Endothelial cell (in vitro differentiated cells): ENCODE data around the gene PRAC1. TPM values are rescaled to one million over a fixed set of nuclear protein-coding genes. Genes with fewer than 3 reads are reported as not detected.
"Not testable (repeated sequence)": the region's sequence is repeated elsewhere in the genome, so short reads cannot be mapped to it uniquely, and the experiment has no call there.

Source experiments
- DNase-seq: peaks from one replicate; pipeline ENCODE4 v3.0.0; 2021; ENCODE audit warnings: low spot score
- H3K27ac Mint-ChIP-seq: one replicate; pipeline ENCODE4 v1.8.0; 2021; ENCODE audit warnings: mixed read lengths, inconsistent platforms; ENCODE audit not compliant: unreplicated experiment
- H3K27me3 Mint-ChIP-seq: one replicate; pipeline ENCODE4 v1.8.0; 2021; ENCODE audit warnings: mild to moderate bottlenecking, moderate library complexity, mixed read lengths, inconsistent platforms; ENCODE audit not compliant: unreplicated experiment
- H3K36me3 Mint-ChIP-seq: one replicate; pipeline ENCODE4 v1.8.0; 2021; ENCODE audit warnings: mild to moderate bottlenecking, low read depth, mixed read lengths, inconsistent platforms; ENCODE audit not compliant: unreplicated experiment
- H3K4me1 Mint-ChIP-seq: one replicate; pipeline ENCODE4 v1.8.0; 2021; ENCODE audit warnings: mild to moderate bottlenecking, mixed read lengths, inconsistent platforms; ENCODE audit not compliant: unreplicated experiment
- H3K4me3 Mint-ChIP-seq: one replicate; pipeline ENCODE4 v1.8.0; 2021; ENCODE audit warnings: mild to moderate bottlenecking, mixed read lengths, inconsistent platforms; ENCODE audit not compliant: unreplicated experiment
- H3K9me3 Mint-ChIP-seq: one replicate; pipeline ENCODE4 v1.8.0; 2021; ENCODE audit warnings: mixed read lengths, inconsistent platforms; ENCODE audit not compliant: unreplicated experiment
- total RNA-seq: library from RNA; stranded (reverse); fragmentation: NEBNext Ultra II Directional; extraction: Animal tissue kit (Norgen Biotek cat#: 25700); gene quantifications from one replicate; pipeline ENCODE4 v1.2.1, GENCODE V29; 2021; ENCODE audit not compliant: unreplicated experiment
- TF ChIP-seq, protein P1 (sequence below): fragments of 200-600 bp; sonication (generic); IDR thresholded peaks from one replicate; pipeline ENCODE4 v1.5.0; 2021; ENCODE audit warnings: antibody characterized with exemption; ENCODE audit not compliant: unreplicated experiment

PRAC1 gene
- total RNA-seq, 1 donor from 2014 or later: not detected

DNA sequence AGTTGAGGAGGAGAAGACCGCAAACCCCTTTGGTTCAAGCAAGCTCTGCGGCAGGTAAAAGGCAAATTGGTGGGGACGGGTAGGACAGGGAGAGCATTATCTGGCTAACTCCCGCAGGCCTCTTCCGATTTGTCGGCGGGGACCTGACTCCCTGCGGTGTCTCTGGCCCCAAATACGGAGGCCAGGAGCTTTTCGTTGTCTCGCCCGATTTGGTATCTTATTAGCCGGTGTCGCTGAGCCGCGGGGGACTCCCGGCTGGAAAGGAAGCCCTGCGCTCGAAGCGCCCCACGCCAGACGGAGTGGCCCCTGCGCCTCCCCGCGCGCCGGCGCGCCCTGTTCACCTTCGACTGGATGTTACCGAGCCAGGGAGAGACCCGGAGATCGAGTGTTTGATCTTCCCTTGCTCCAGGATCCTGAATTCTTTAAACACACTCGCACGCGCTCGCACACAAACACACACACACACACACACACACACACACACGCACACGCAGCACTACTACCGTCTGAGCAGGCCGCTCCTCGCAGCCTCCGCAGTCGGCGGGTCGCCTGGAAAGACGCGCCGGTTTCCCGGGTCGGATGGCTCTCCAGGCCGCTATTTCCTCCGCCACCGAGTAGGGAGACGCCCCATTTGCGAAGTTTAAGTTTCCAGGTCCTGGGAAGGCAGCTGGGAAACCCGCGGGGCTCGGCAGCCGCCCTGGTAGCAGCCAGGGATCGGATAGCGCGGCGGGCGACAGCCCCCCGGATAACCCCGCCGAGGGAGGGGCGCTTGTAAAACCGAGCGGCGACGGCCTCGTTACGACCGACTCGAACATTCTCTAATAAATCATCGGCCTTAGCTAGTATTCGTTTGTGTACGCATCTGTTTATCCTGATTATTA lies 3.3 kb downstream of the PRAC1 start:
- DNase-seq: no peak
- H3K4me1 Mint-ChIP-seq: peaks cover 23% of the 10 kb centered on the region

DNA sequence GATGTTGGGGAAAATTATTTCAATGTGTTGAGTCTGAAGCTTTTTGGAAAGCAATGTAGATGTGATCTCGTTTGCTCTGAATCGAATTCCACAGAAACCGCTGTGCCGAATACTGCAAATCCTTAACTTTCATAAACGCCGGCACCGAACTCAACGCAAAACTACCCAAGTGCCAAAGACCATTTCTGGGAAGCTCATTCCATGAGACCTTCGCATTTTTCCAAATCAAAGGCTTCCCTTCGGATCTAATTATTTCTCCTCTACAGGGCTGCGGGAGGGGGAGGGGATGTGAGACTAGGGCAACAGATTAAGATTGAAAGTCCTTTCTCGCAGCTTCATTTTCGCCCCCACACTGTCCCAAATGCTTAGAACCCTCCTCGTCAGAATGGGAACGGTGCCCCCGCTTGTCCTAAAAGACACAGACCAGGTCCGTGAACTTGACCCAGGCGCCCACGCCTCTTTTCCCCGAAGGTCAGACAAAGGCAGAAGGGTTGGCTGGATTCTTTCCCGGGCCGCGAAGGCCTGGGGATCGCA lies 4.0 kb downstream of the PRAC1 start:
- H3K4me3 Mint-ChIP-seq: peak overlapping the region; percentile 82
- H3K9me3 Mint-ChIP-seq: no peaks in the 10 kb centered on the region
- DNase-seq: no peak
- TF ChIP-seq, protein P1, sequence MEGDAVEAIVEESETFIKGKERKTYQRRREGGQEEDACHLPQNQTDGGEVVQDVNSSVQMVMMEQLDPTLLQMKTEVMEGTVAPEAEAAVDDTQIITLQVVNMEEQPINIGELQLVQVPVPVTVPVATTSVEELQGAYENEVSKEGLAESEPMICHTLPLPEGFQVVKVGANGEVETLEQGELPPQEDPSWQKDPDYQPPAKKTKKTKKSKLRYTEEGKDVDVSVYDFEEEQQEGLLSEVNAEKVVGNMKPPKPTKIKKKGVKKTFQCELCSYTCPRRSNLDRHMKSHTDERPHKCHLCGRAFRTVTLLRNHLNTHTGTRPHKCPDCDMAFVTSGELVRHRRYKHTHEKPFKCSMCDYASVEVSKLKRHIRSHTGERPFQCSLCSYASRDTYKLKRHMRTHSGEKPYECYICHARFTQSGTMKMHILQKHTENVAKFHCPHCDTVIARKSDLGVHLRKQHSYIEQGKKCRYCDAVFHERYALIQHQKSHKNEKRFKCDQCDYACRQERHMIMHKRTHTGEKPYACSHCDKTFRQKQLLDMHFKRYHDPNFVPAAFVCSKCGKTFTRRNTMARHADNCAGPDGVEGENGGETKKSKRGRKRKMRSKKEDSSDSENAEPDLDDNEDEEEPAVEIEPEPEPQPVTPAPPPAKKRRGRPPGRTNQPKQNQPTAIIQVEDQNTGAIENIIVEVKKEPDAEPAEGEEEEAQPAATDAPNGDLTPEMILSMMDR: no peak
- H3K27ac Mint-ChIP-seq: no peak overlapping the region
- no peaks in the 10 kb centered on the region for H3K36me3 Mint-ChIP-seq
- H3K4me1 Mint-ChIP-seq: peaks cover 18% of the 10 kb centered on the region
- H3K27me3 Mint-ChIP-seq: peaks cover 30% of the 10 kb centered on the region

More for the DNA sequence above, 3.3 kb downstream of the PRAC1 start:
- H3K27ac Mint-ChIP-seq: peak overlapping the region; percentile 59
- no peaks in the 10 kb centered on the region for H3K36me3 Mint-ChIP-seq
- H3K4me3 Mint-ChIP-seq: peak overlapping the region; percentile 82
- TF ChIP-seq, protein P1: no peak
- peaks cover 33% of the 10 kb centered on the region for H3K27me3 Mint-ChIP-seq
- no peaks in the 10 kb centered on the region for H3K9me3 Mint-ChIP-seq

DNA sequence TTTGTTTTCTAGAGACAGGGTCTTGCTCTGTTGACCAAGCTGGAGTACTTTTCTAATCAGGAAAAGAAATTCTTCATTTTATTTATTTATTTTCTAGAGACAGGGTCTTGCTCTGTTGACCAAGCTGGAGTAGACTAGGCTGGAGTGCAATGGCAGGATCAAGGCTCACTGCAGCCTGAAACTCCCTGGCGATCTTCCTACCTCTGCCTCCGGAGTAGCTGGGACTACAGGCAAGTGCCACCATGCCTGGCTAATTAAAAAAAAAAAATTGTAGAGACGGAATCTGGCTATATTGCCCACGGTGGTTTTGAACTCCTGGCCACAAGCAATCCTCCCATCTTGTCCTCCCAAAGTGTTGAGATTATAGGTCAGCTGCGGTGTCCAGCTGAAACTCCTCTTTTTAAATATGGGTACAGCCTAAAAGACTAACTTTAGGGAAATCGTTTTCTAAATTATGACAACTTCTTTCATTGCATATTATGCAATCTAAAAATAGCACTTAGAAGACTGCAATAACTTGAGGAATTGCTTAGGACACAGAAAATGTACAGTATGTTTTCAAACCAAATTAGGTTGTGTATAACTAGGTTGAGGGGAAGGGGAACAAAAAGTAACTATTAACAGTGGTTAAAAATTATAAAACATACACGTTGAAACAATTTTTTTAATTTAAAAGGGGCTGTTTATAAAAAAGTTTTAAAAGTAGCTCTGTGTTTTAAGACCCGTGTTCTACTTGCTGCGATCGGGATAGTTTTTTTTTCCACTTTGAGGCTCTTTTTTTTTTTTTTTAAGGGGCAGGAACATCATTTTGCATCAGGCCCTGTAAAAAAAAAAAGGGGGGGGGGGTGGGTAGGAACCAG lies 4.7 kb downstream of the PRAC1 start:
- H3K4me3 Mint-ChIP-seq: no peak overlapping the region
- no peaks in the 10 kb centered on the region for H3K36me3 Mint-ChIP-seq
- DNase-seq: no peak
- TF ChIP-seq, protein P1: no peak
- no peaks in the 10 kb centered on the region for H3K9me3 Mint-ChIP-seq
- no peak overlapping the region for H3K27ac Mint-ChIP-seq
- H3K4me1 Mint-ChIP-seq: peaks cover 18% of the 10 kb centered on the region
- H3K27me3 Mint-ChIP-seq: peaks cover 30% of the 10 kb centered on the region

DNA sequence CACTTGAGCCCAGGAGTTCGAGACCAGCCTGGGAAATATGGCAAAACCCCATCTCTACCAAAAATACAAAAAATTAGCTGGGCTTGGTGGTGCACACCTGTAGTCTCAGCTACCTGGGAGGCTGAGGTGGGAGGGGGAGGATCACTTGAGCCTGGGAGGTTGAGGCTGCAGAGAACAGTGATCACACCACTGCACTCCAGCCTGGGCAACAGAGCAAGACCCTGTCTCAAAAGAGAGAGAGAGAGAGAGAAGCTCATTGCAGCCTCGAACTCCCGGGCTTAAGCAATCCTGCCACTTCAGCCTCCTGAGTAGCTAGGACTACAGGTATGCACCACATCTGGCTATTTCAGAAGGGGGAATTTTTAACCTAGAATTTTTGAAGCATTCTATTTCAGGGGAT lies 5.8 kb downstream of the PRAC1 start:
- DNase-seq, H3K9me3 Mint-ChIP-seq, H3K36me3 Mint-ChIP-seq, H3K27ac Mint-ChIP-seq, H3K4me3 Mint-ChIP-seq: not testable (repeated sequence)
- Mint-ChIP-seq H3K4me1 (peaks cover 18% of the 10 kb centered on the region), H3K27me3 (peaks cover 25% of the 10 kb centered on the region)
